ENCODE data around the gene GBF1.

The GBF1 gene

GRCh38 chr10:102384053-102384452, 138.7 kb downstream of the GBF1 start:
- Histone ChIP-seq H3K27ac (ENCODE audit: low read length) (no peak overlapping the region), H3K4me3 (ENCODE audit: low read length) (no peak overlapping the region), H3K79me2 (ENCODE audit: low read length) (no peaks in the 10 kb centered on the region), H2AFZ (ENCODE audit: low read depth, low read length) (no peak overlapping the region), H3K36me3 (replicated peaks; ENCODE audit: low read depth, low read length) (peaks cover 11% of the 10 kb centered on the region), H3K27me3 (ENCODE audit: low read depth, low read length) (no peaks in the 10 kb centered on the region), H3K9ac (ENCODE audit: low read length) (no peak overlapping the region), H3K4me2 (ENCODE audit: low read length) (no peak overlapping the region), H4K20me1 (ENCODE audit: insufficient read depth, low read length) (no peaks in the 10 kb centered on the region), H3K4me1 (ENCODE audit: low read length) (peaks cover 12% of the 10 kb centered on the region), H3K9me3 (ENCODE audit: insufficient read depth, low read length) (no peaks in the 10 kb centered on the region)
- TF ChIP-seq EZH2phosphoT487 (IDR thresholded peaks at IDR 0.05; ENCODE audit: low read depth) = no peak
- peak; percentile 16; the same call in 1 of the 2 replicates for TF ChIP-seq CTCF (IDR thresholded peaks at IDR 0.05; ENCODE audit: low read depth, low read length)

DNA sequence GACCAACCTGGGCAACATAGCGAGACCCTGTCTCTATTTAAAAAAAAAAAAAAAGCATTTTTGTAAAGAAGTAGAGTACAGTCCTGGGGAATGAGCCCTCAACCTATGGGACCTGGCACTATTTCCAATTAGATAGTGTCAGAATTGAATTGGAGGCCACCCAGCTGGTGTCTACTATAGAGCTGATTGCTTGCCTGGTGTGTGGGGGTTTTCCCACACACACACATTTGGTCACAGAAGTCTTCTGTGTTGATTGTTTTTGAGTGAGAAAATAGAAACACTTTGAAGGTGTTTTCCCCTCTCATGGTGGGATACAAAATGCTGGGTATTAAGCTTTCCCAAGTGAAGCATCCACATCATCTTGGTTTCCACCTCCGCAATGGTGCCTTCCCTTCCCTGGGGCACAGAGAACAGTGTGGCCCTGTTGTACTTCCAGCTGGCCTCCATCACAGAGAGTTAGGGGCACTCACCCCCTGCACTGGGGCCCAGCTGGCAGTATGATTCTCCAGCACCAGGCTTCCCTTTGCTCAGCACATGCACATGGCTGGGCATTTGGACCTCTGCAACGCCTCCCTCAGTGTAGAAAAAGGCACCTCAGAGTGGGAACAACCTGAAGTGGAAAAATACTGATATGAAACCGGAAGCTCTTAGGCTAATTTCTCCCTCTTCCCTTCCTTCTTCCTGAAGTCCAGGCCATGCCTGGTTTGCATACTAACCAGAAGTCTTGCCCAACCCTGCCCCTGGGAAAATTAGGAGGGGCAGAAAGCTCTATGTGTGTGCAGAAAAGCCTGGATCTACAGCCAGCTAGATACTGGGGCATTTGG, 139.5 kb downstream of the GBF1 start:
- H2AFZ ChIP-seq (ENCODE audit: low read depth, low read length) = no peak overlapping the region
- no peaks in the 10 kb centered on the region for H3K9me3 ChIP-seq (ENCODE audit: insufficient read depth, low read length)
- no peaks in the 10 kb centered on the region for H4K20me1 ChIP-seq (ENCODE audit: insufficient read depth, low read length)
- peaks cover 12% of the 10 kb centered on the region for H3K4me1 ChIP-seq (ENCODE audit: low read length)
- no peak overlapping the region for H3K4me3 ChIP-seq (ENCODE audit: low read length)
- no peak overlapping the region for H3K9ac ChIP-seq (ENCODE audit: low read length)
- TF ChIP-seq EZH2phosphoT487 (IDR thresholded peaks at IDR 0.05; ENCODE audit: low read depth) = no peak
- TF ChIP-seq CTCF (IDR thresholded peaks at IDR 0.05; ENCODE audit: low read depth, low read length) = no peak
- peaks cover 11% of the 10 kb centered on the region for H3K36me3 ChIP-seq (replicated peaks; ENCODE audit: low read depth, low read length)
- peak overlapping the region; percentile 7; the same call in 1 of the 2 replicates for H3K4me2 ChIP-seq (ENCODE audit: low read length)
- H3K27ac ChIP-seq (ENCODE audit: low read length) = no peak overlapping the region
- H3K27me3 ChIP-seq (ENCODE audit: low read depth, low read length) = no peaks in the 10 kb centered on the region
- H3K79me2 ChIP-seq (ENCODE audit: low read length) = no peaks in the 10 kb centered on the region

GRCh38 chr10:102389894-102390293, 144.6 kb downstream of the GBF1 start:
- H3K4me2 ChIP-seq (ENCODE audit: low read length) = no peak overlapping the region

More at GRCh38 chr10:102389894-102390293, 144.6 kb downstream of the GBF1 start:
- Histone ChIP-seq H3K9ac (ENCODE audit: low read length) (no peak overlapping the region), H3K27ac (ENCODE audit: low read length) (no peak overlapping the region), H3K27me3 (ENCODE audit: low read depth, low read length) (no peaks in the 10 kb centered on the region), H3K4me3 (ENCODE audit: low read length) (no peak overlapping the region), H3K79me2 (ENCODE audit: low read length) (peaks cover 5% of the 10 kb centered on the region), H3K4me1 (ENCODE audit: low read length) (peaks cover 12% of the 10 kb centered on the region), H2AFZ (ENCODE audit: low read depth, low read length) (no peak overlapping the region), H4K20me1 (ENCODE audit: insufficient read depth, low read length) (no peaks in the 10 kb centered on the region), H3K9me3 (ENCODE audit: insufficient read depth, low read length) (no peaks in the 10 kb centered on the region), H3K36me3 (replicated peaks; ENCODE audit: low read depth, low read length) (no peaks in the 10 kb centered on the region)
- TF ChIP-seq EZH2phosphoT487 (IDR thresholded peaks at IDR 0.05; ENCODE audit: low read depth) (no peak), CTCF (IDR thresholded peaks at IDR 0.05; ENCODE audit: low read depth, low read length) (no peak)
